ENCODE measurements around the gene NGFR. TPM values are rescaled to one million over a fixed set of nuclear protein-coding genes. Genes with fewer than 3 reads are reported as not detected.

NGFR gene
- total RNA-seq, 1 experiment from 2014 or later = not detected

GRCh38 chr17:49483599-49484509 is 11.2 kb upstream of the NGFR start:
- CTCF ChIA-PET = no interaction called here
- H3K4me2 ChIP-seq (ENCODE audit: low read length) = no peak overlapping the region

GRCh38 chr17:49484588-49484987 is 10.5 kb upstream of the NGFR start:
- no peak overlapping the region for H3K9ac ChIP-seq (ENCODE audit: low read length)
- TF ChIP-seq CTCF (conservative IDR thresholded peaks at IDR 0.05; ENCODE audit: low read depth, low read length) = no peak
- no peak for TF ChIP-seq EZH2 (IDR thresholded peaks at IDR 0.05; ENCODE audit: low read length, unreplicated experiment)
- TF ChIP-seq EZH2phosphoT487 (IDR thresholded peaks at IDR 0.05; ENCODE audit: borderline replicate concordance, low read length) = no peak
- no peak overlapping the region for H2AFZ ChIP-seq (ENCODE audit: low read length)
- no peak overlapping the region for H3K27ac ChIP-seq (ENCODE audit: low read length)
- no peak overlapping the region for H3K4me3 ChIP-seq (ENCODE audit: low read length)
- no peaks in the 10 kb centered on the region for H3K4me1 ChIP-seq (ENCODE audit: insufficient read depth, low read length)
- H3K36me3 ChIP-seq (ENCODE audit: low read depth, low read length) = no peaks in the 10 kb centered on the region
- no peak for ATAC-seq
- H3K27me3 ChIP-seq (ENCODE audit: low read length) = peaks cover 70% of the 10 kb centered on the region
- no peaks in the 10 kb centered on the region for H3K9me2 ChIP-seq (replicated peaks; ENCODE audit: low read length)
- no peaks in the 10 kb centered on the region for H3K9me3 ChIP-seq (ENCODE audit: low read length)
- no peaks in the 10 kb centered on the region for H4K20me1 ChIP-seq (ENCODE audit: low read length)
- H3K79me2 ChIP-seq (ENCODE audit: low read length) = no peaks in the 10 kb centered on the region
- CTCF ChIA-PET = no interaction called here
- intact Hi-C loops (cut with micrococcal nuclease) = no loop called here
- no peaks in the 10 kb centered on the region for H3F3A ChIP-seq (ENCODE audit: low read length, unreplicated experiment)
- H3K4me2 ChIP-seq (ENCODE audit: low read length) = no peak overlapping the region
- POLR2A ChIA-PET (ENCODE audit: unreplicated experiment) = interaction anchor here (0.6 kb wide), 1 partner anchor 537 kb away, joined by 4 read pairs; no protein-coding TSS in a partner anchor
- BruUV-seq (replicated peaks) = no TSS peak
- DNase-seq = no peak

More at GRCh38 chr17:49483599-49484509, 11.2 kb upstream of the NGFR start:
- Histone ChIP-seq H3K9me3 (ENCODE audit: low read length) (no peaks in the 10 kb centered on the region), H3F3A (ENCODE audit: low read length, unreplicated experiment) (no peaks in the 10 kb centered on the region), H3K9me2 (replicated peaks; ENCODE audit: low read length) (no peaks in the 10 kb centered on the region), H3K9ac (ENCODE audit: low read length) (no peak overlapping the region), H3K4me3 (ENCODE audit: low read length) (no peak overlapping the region), H3K27ac (ENCODE audit: low read length) (no peak overlapping the region), H3K27me3 (ENCODE audit: low read length) (peaks cover 70% of the 10 kb centered on the region), H2AFZ (ENCODE audit: low read length) (no peak overlapping the region), H3K4me1 (ENCODE audit: insufficient read depth, low read length) (no peaks in the 10 kb centered on the region), H3K79me2 (ENCODE audit: low read length) (no peaks in the 10 kb centered on the region), H3K36me3 (ENCODE audit: low read depth, low read length) (no peaks in the 10 kb centered on the region), H4K20me1 (ENCODE audit: low read length) (no peaks in the 10 kb centered on the region)
- intact Hi-C loops (cut with micrococcal nuclease) = no loop called here
- TF ChIP-seq EZH2 (IDR thresholded peaks at IDR 0.05; ENCODE audit: low read length, unreplicated experiment) (no peak), CTCF (conservative IDR thresholded peaks at IDR 0.05; ENCODE audit: low read depth, low read length) (no peak), EZH2phosphoT487 (IDR thresholded peaks at IDR 0.05; ENCODE audit: borderline replicate concordance, low read length) (no peak)
- POLR2A ChIA-PET (ENCODE audit: unreplicated experiment) = interaction anchor here (0.6 kb wide), 1 partner anchor 537 kb away, joined by 4 read pairs; no protein-coding TSS in a partner anchor
- ATAC-seq (no peak), DNase-seq (no peak)
- no TSS peak for BruUV-seq (replicated peaks)
